GM23248 (cell line): ENCODE data around the gene FHOD1. TPM values are rescaled to one million over a fixed set of nuclear protein-coding genes. Genes with fewer than 3 reads are reported as not detected.

Experiments
- DNase-seq: peaks from one replicate; pipeline ENCODE4 v3.0.0-alpha.2; 2015
- H2AFZ ChIP-seq: fragments of 200-600 bp; sonication (generic); 2 replicates; pipeline ENCODE4 v1.6.1; 2016; ENCODE audit warnings: antibody characterized with exemption
- H3F3A ChIP-seq: fragments of 200-600 bp; sonication (generic); 2 replicates; pipeline ENCODE4 v1.6.1; 2016; ENCODE audit warnings: mild to moderate bottlenecking, antibody characterized with exemption, mixed run types; ENCODE audit not compliant: insufficient read depth
- H3K27ac ChIP-seq: fragments of 200-600 bp; sonication (generic); 2 replicates; pipeline ENCODE4 v1.5.1; 2016; ENCODE audit warnings: mild to moderate bottlenecking
- H3K27me3 ChIP-seq: fragments of 200-600 bp; sonication (generic); replicated peaks from 2 replicates; pipeline ENCODE4 v1.6.1; 2016; ENCODE audit warnings: mild to moderate bottlenecking; ENCODE audit not compliant: insufficient read depth
- H3K36me3 ChIP-seq: fragments of 200-600 bp; sonication (generic); 2 replicates; pipeline ENCODE4 v1.6.1; 2016; ENCODE audit warnings: low read depth, mild to moderate bottlenecking
- H3K4me1 ChIP-seq: fragments of 200-600 bp; sonication (generic); 2 replicates; pipeline ENCODE4 v1.6.1; 2016; ENCODE audit warnings: mild to moderate bottlenecking; ENCODE audit not compliant: insufficient read depth
- H3K4me2 ChIP-seq: fragments of 200-600 bp; sonication (generic); one replicate; pipeline ENCODE4 v1.6.1; 2016; ENCODE audit warnings: mild to moderate bottlenecking; ENCODE audit not compliant: unreplicated experiment
- H3K4me3 ChIP-seq: fragments of 200-600 bp; sonication (generic); 2 replicates; pipeline ENCODE4 v1.5.1; 2016; ENCODE audit warnings: mild to moderate bottlenecking
- H3K79me2 ChIP-seq: fragments of 200-600 bp; sonication (generic); 2 replicates; pipeline ENCODE4 v1.6.1; 2016; ENCODE audit warnings: mild to moderate bottlenecking; ENCODE audit not compliant: insufficient read depth
- H3K9ac ChIP-seq: fragments of 200-600 bp; sonication (generic); 2 replicates; pipeline ENCODE4 v1.6.1; 2016; ENCODE audit warnings: mild to moderate bottlenecking
- H3K9me2 ChIP-seq: fragments of 200-600 bp; sonication (generic); 2 replicates; pipeline ENCODE4 v1.6.1; 2016; ENCODE audit warnings: mixed run types, mild to moderate bottlenecking, moderate library complexity; ENCODE audit not compliant: insufficient read depth
- H3K9me3 ChIP-seq: fragments of 200-600 bp; sonication (generic); one replicate; pipeline ENCODE4 v1.6.1; 2017; ENCODE audit warnings: low read depth
- H4K20me1 ChIP-seq: fragments of 200-600 bp; sonication (generic); 2 replicates; pipeline ENCODE4 v1.6.0; 2016; ENCODE audit not compliant: insufficient read depth
- EZH2 ChIP-seq: fragments of 200-600 bp; sonication (generic); IDR thresholded peaks from 2 replicates; pipeline ENCODE4 v1.6.1; 2018; ENCODE audit warnings: antibody characterized with exemption, mild to moderate bottlenecking; ENCODE audit not compliant: insufficient read depth, poor library complexity, severe bottlenecking
- EZH2phosphoT487 ChIP-seq: fragments of 200-600 bp; sonication (generic); IDR thresholded peaks from 2 replicates; pipeline ENCODE4 v1.6.1; 2018; ENCODE audit warnings: antibody characterized with exemption, moderate library complexity, mild to moderate bottlenecking, low read depth; ENCODE audit not compliant: insufficient read depth
- WGBS, 2 experiments: methylation state at CpG; one replicate each; pipeline ENCODE4 v1.1.6; 2015 to 2017; ENCODE audit warnings: low lambda C conversion rate in 2 of 2, low coverage in 1 of 2; ENCODE audit errors: missing lambda C conversion rate in 2 of 2; 5-methylcytosine and 5-hydroxymethylcytosine counted together
- in situ Hi-C: fragments of 300-500 bp; cut with MboI; formaldehyde crosslinking; loops from 2 replicates; pipeline ENCODE4 v1.15.0; 2020
- polyA plus RNA-seq: library from polyadenylated mRNA; unstranded; fragments of >200 nt; fragmentation: Nextera tagmentation; extraction: Ambion mirVana; gene quantifications from 2 replicates; pipeline ENCODE4 v1.2.1, GENCODE V29; 2016
- total RNA-seq: library from RNA; depleted of rRNA; stranded (reverse); fragments of >200 nt; shearing (Covaris generic); gene quantifications from 2 replicates; pipeline ENCODE4 v1.2.3, GENCODE V29; 2014

FHOD1 gene
- total and polyA plus RNA-seq, 2 experiments from 2014 or later = 9.3 to 14.9 TPM

- 96% methylated on average over 9 of the region's 9 CpGs for WGBS, 2 experiments
- no peak overlapping the region for H3K9ac ChIP-seq
- H3K9me3 ChIP-seq = no peaks in the 10 kb centered on the region
- in situ Hi-C loops = no loop called here
- peaks cover 47% of the 10 kb centered on the region for H3K79me2 ChIP-seq
- no peaks in the 10 kb centered on the region for H3F3A ChIP-seq
- no peak for TF ChIP-seq EZH2phosphoT487
- no peak for TF ChIP-seq EZH2
- H3K36me3 ChIP-seq = peaks cover 11% of the 10 kb centered on the region; the same call in 1 of the 2 replicates
- no peaks in the 10 kb centered on the region for H3K9me2 ChIP-seq
- no peak overlapping the region for H3K27ac ChIP-seq
- DNase-seq = no peak
- no peak overlapping the region for H2AFZ ChIP-seq
- no peak overlapping the region for H3K4me2 ChIP-seq
- no peaks in the 10 kb centered on the region for H4K20me1 ChIP-seq
- H3K27me3 ChIP-seq = no peaks in the 10 kb centered on the region
- H3K4me3 ChIP-seq = no peak overlapping the region
- H3K4me1 ChIP-seq = peaks cover 14% of the 10 kb centered on the region
Observed at GRCh38 chr16:67228905-67229304, 18.4 kb downstream of the FHOD1 start.

- H3K79me2 ChIP-seq = peaks cover 47% of the 10 kb centered on the region
- H3K36me3 ChIP-seq = peaks cover 11% of the 10 kb centered on the region; the same call in 1 of the 2 replicates
Observed at GRCh38 chr16:67228034-67228785, 19.1 kb downstream of the FHOD1 start.

GRCh38 chr16:67227567-67227921, 19.7 kb downstream of the FHOD1 start:
- Histone ChIP-seq H3K9me3 (no peaks in the 10 kb centered on the region), H3K27ac (peak overlapping the region; percentile 85), H3K9ac (peak overlapping the region; percentile 99), H3K27me3 (no peaks in the 10 kb centered on the region), H3F3A (no peaks in the 10 kb centered on the region), H4K20me1 (no peaks in the 10 kb centered on the region), H3K4me1 (peaks cover 14% of the 10 kb centered on the region), H2AFZ (peak overlapping the region; percentile 64; the same call in 1 of the 2 replicates), H3K79me2 (peaks cover 47% of the 10 kb centered on the region), H3K9me2 (no peaks in the 10 kb centered on the region), H3K4me2 (peak overlapping the region; percentile 95), H3K4me3 (peak overlapping the region; percentile 100), H3K36me3 (peaks cover 11% of the 10 kb centered on the region; the same call in 1 of the 2 replicates)
- WGBS, 2 experiments = 11 to 14% methylated on average over 12 of the region's 12 CpGs
- TF ChIP-seq EZH2phosphoT487 (no peak), EZH2 (no peak)
- in situ Hi-C loops = no loop called here
- peak; percentile 39 for DNase-seq

More at GRCh38 chr16:67228034-67228785, 19.1 kb downstream of the FHOD1 start:
- H3K27ac ChIP-seq = peak overlapping the region; percentile 85
- peak overlapping the region; percentile 95 for H3K4me2 ChIP-seq
- peak overlapping the region; percentile 99 for H3K9ac ChIP-seq
- in situ Hi-C loops = no loop called here
- no peaks in the 10 kb centered on the region for H3K9me2 ChIP-seq
- no peaks in the 10 kb centered on the region for H3K9me3 ChIP-seq
- H2AFZ ChIP-seq = no peak overlapping the region
- H4K20me1 ChIP-seq = no peaks in the 10 kb centered on the region
- H3K27me3 ChIP-seq = no peaks in the 10 kb centered on the region
- peaks cover 14% of the 10 kb centered on the region for H3K4me1 ChIP-seq
- no peak for DNase-seq
- H3K4me3 ChIP-seq = peak overlapping the region; percentile 100
- no peaks in the 10 kb centered on the region for H3F3A ChIP-seq
- WGBS, 2 experiments = 91 to 93% methylated on average over 9 of the region's 9 CpGs
- TF ChIP-seq EZH2phosphoT487 (no peak), EZH2 (no peak)

GRCh38 chr16:67226804-67227566, 20.3 kb downstream of the FHOD1 start, which contains the start of gene TMEM208:
TMEM208 (plus strand) TSS chr16:67227130; CDS start chr16:67227219, 89 bp downstream.
- no peaks in the 10 kb centered on the region for H3F3A ChIP-seq
- H3K4me3 ChIP-seq = peak within 1 kb of the TSS; percentile 100
- H4K20me1 ChIP-seq = no peaks in the 10 kb centered on the region
- no peaks in the 10 kb centered on the region for H3K9me2 ChIP-seq
- 1% methylated on average over 36 to 46 of the region's 46 CpGs for WGBS, 2 experiments
- H3K27ac ChIP-seq = peak within 1 kb of the TSS; percentile 85
- H3K4me2 ChIP-seq = peak within 1 kb of the TSS; percentile 95
- in situ Hi-C loops = no loop called here
- TF ChIP-seq EZH2phosphoT487 (no peak), EZH2 (no peak)
- H3K79me2 ChIP-seq = peaks cover 47% of the 10 kb centered on the region
- no peaks in the 10 kb centered on the region for H3K27me3 ChIP-seq
- peak; percentile 99 for DNase-seq
- H3K4me1 ChIP-seq = peaks cover 14% of the 10 kb centered on the region
- no peaks in the 10 kb centered on the region for H3K9me3 ChIP-seq
- H3K9ac ChIP-seq = peak within 1 kb of the TSS; percentile 99
- H3K36me3 ChIP-seq = peaks cover 11% of the 10 kb centered on the region; the same call in 1 of the 2 replicates
- peak within 1 kb of the TSS; percentile 84 for H2AFZ ChIP-seq
